AG04450 (cell line): ENCODE data around the gene MLLT10. TPM values are rescaled to one million over a fixed set of nuclear protein-coding genes. Genes with fewer than 3 reads are reported as not detected.

Experiments used
- CTCF ChIA-PET: fragments of 300-600, 350-600 bp; formaldehyde crosslinking; extraction: SDS; loops from one replicate; lab custom pipeline; 2022; ENCODE audit warnings: antibody characterized with exemption, inconsistent platforms; lab: Charles Lee
- POLR2A ChIA-PET: fragments of 350-600 bp; formaldehyde crosslinking; extraction: SDS; loops from one replicate; lab custom pipeline; 2021; ENCODE audit warnings: antibody characterized with exemption, inconsistent platforms; lab: Yijun Ruan, JAX
- DNase-seq: peaks from one replicate; pipeline ENCODE4 v3.0.0-alpha.2; 2011; ENCODE audit warnings: low read depth, low spot score
- H3K27ac ChIP-seq: one replicate; pipeline ENCODE4 v1.5.1; 2012; ENCODE audit warnings: low read depth, low read length, control low read depth
- H3K27me3 ChIP-seq: one replicate; pipeline ENCODE4 v1.6.0; 2012; ENCODE audit warnings: low read length; ENCODE audit not compliant: control insufficient read depth, insufficient read depth
- H3K4me3 ChIP-seq: 2 replicates; pipeline ENCODE4 v1.5.1; 2011; ENCODE audit warnings: mild to moderate bottlenecking, low read depth, low read length, control low read depth
- H3K9me3 ChIP-seq: 2 replicates; pipeline ENCODE4 v1.5.1; 2012; ENCODE audit warnings: low read length; ENCODE audit not compliant: control insufficient read depth, insufficient read depth
- CTCF ChIP-seq: IDR thresholded peaks from 2 replicates; pipeline ENCODE4 v1.5.1; 2011; ENCODE audit warnings: low read depth, low read length, control low read depth, inconsistent platforms
- polyA plus RNA-seq: library from polyadenylated mRNA; depleted of rRNA; stranded (reverse); fragments of >200 nt; gene quantifications from 2 replicates; pipeline ENCODE4 v1.2.3, GENCODE V29; 2011

Gene MLLT10
- polyA plus RNA-seq, 1 experiment: 41.0 TPM

DNA sequence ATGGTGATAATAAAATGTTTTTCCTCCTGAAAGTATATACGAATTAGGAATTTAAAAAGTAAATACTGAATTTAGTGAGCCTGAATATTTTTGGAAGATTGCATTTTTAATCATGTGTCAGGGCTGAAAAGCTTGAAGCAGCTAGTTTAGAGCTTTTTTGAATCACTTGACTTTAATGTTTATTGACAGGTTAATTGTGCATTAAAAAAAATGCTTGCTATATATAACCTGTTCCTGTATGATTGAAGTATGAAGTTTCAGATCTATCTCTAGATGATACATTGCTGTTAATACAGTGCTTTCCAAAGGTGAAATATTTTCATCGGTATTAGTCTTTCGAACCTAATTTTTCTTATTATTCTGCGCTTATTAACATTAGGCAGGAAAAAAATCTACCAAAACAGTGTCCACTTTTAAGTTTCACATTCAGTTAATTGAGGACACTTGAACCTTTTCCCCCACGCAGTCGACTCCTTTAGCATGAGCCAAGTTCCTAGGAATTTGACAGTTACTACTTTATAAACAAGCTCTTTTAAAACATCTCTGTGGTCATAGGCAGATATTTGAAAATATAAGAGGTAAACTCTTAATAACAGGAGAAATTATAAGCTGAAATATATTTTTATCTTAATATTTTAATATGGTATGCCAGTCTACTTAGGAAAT lies 187.1 kb downstream of the MLLT10 start:
- no peak for TF ChIP-seq CTCF
- CTCF ChIA-PET: interaction anchor here (0.5 to 2.5 kb wide), 5 partner anchors 11 to 225 kb away, joined by 3 to 10 read pairs (median 4); no protein-coding TSS in a partner anchor
- Histone ChIP-seq H3K4me3 (no peak overlapping the region), H3K9me3 (no peaks in the 10 kb centered on the region), H3K27me3 (no peaks in the 10 kb centered on the region), H3K27ac (no peak overlapping the region)
- POLR2A ChIA-PET: interaction anchor here (0.6 kb wide), 2 partner anchors 31 to 90 kb away, joined by 4 to 8 read pairs; no protein-coding TSS in a partner anchor
- DNase-seq: no peak

DNA sequence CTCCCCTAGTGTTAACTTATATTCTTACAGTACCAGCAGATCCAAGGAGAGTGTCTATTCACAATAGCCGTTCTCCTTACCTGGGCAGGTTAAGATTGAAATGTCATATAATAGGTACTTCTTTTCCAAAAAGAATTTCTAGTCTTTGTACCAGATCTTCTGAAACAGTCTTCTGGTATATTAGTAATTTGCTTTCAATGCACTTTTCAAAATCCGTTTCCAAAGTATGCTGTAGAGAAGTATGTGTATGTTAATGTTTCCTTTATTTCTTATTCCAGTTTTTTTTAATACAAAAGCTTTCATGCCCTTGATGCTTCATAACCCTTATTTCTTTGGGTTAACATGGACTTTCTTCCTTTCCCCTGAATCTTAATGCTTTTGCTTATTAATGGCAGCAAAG lies 188.2 kb downstream of the MLLT10 start:
- TF ChIP-seq CTCF: 0 out of 2 replicates have a peak, but pooled peaks have one; percentile 3
- no peak for DNase-seq
- H3K27ac ChIP-seq: no peak overlapping the region
- H3K9me3 ChIP-seq: no peaks in the 10 kb centered on the region
- POLR2A ChIA-PET: no interaction called here
- CTCF ChIA-PET: interaction anchor here (0.5 to 2.5 kb wide), 3 partner anchors 226 to 1016 kb away, joined by 4 to 9 read pairs (median 5); no protein-coding TSS in a partner anchor
- H3K27me3 ChIP-seq: no peaks in the 10 kb centered on the region
- H3K4me3 ChIP-seq: no peak overlapping the region

- Histone ChIP-seq H3K27me3 (no peaks in the 10 kb centered on the region), H3K9me3 (no peaks in the 10 kb centered on the region), H3K27ac (no peak overlapping the region), H3K4me3 (no peak overlapping the region)
- no peak for DNase-seq
- ChIA-PET POLR2A (interaction anchor here (0.6 to 1.4 kb wide), 3 partner anchors 29 to 405 kb away, joined by 3 to 4 read pairs (median 3); no protein-coding TSS in a partner anchor), CTCF (interaction anchor here (0.5 to 1.7 kb wide), 4 partner anchors 9 to 362 kb away, joined by 3 to 6 read pairs (median 6); no protein-coding TSS in a partner anchor)
- TF ChIP-seq CTCF: no peak
Measured at GRCh38 chr10:21724020-21724589, 190.1 kb downstream of the MLLT10 start.

- ChIA-PET CTCF (interaction anchor here (0.5 to 1.5 kb wide), 2 partner anchors 8 to 362 kb away, joined by 5 to 6 read pairs; no protein-coding TSS in a partner anchor), POLR2A (interaction anchor here (0.5 to 1.4 kb wide), 3 partner anchors 30 to 409 kb away, joined by 3 to 4 read pairs (median 3); no protein-coding TSS in a partner anchor)
- H3K9me3 ChIP-seq: no peaks in the 10 kb centered on the region
- no peak overlapping the region for H3K4me3 ChIP-seq
- DNase-seq: peak; percentile 99
- no peaks in the 10 kb centered on the region for H3K27me3 ChIP-seq
- no peak for TF ChIP-seq CTCF
- H3K27ac ChIP-seq: no peak overlapping the region
Measured at GRCh38 chr10:21724687-21725367, 190.8 kb downstream of the MLLT10 start.
